ENCODE results near the gene IGSF9B. TPM values are rescaled to one million over a fixed set of nuclear protein-coding genes. Genes with fewer than 3 reads are reported as not detected.

The IGSF9B gene
- total and polyA plus RNA-seq, 5 experiments from 2014 or later: 0.35 to 16.1 (median 2.2) TPM

- no peaks in the 10 kb centered on the region for H3K36me3 Mint-ChIP-seq
- ATAC-seq: no peak
- peaks cover 0 to 4% (median 0%) of the 10 kb centered on the region in 5 donors for H3K27me3 Mint-ChIP-seq
- H3K9me3 Mint-ChIP-seq: no peaks in the 10 kb centered on the region
- H3K27ac Mint-ChIP-seq: no peak overlapping the region
- no peak for DNase-seq
- peaks cover 9 to 32% (median 19%) of the 10 kb centered on the region in 4 donors for H3K4me1 Mint-ChIP-seq
- no peak overlapping the region for H3K4me3 Mint-ChIP-seq
- POLR2A ChIA-PET: no interaction called here
These were observed 36.3 kb upstream of the IGSF9B start for GRCh38 chr11:133993107-133993506.

GRCh38 chr11:133992121-133992520 is 35.4 kb upstream of the IGSF9B start:
- POLR2A ChIA-PET: no interaction called here
- Mint-ChIP-seq H3K27ac (peak overlapping the region in 1 of 10 donors; percentile 13), H3K4me3 (no peak overlapping the region), H3K9me3 (peaks cover 0 to 1% (median 0%) of the 10 kb centered on the region in 9 donors), H3K4me1 (peaks cover 9 to 32% (median 19%) of the 10 kb centered on the region in 4 donors), H3K27me3 (peaks cover 0 to 4% (median 0%) of the 10 kb centered on the region in 5 donors), H3K36me3 (no peaks in the 10 kb centered on the region)
- DNase-seq (no peak), ATAC-seq (no peak)

- Mint-ChIP-seq H3K27me3 (peaks cover 0 to 3% (median 0%) of the 10 kb centered on the region in 5 donors), H3K4me3 (peak overlapping the region in 3 of 10 donors; percentile 5 to 31 (median 18)), H3K36me3 (no peaks in the 10 kb centered on the region), H3K4me1 (peaks cover 11 to 32% (median 19%) of the 10 kb centered on the region in 4 donors), H3K27ac (peak overlapping the region in 5 of 10 donors; percentile 53 to 86 (median 65)), H3K9me3 (peaks cover 0 to 1% (median 0%) of the 10 kb centered on the region in 9 donors)
- DNase-seq (peak in 1 of 10 donors; percentile 21), ATAC-seq (peak in 1 of 2 donors; percentile 53)
- POLR2A ChIA-PET: interaction anchor here (1.2 kb wide), 1 partner anchor 37 kb away, joined by 4 read pairs; no protein-coding TSS in a partner anchor
These were observed 34.3 kb upstream of the IGSF9B start for GRCh38 chr11:133991101-133991500.

GRCh38 chr11:133990501-133990900 is 33.7 kb upstream of the IGSF9B start:
- peaks cover 0 to 1% (median 0%) of the 10 kb centered on the region in 9 donors for H3K9me3 Mint-ChIP-seq
- H3K36me3 Mint-ChIP-seq: no peaks in the 10 kb centered on the region
- peaks cover 12 to 32% (median 19%) of the 10 kb centered on the region in 4 donors for H3K4me1 Mint-ChIP-seq
- no peak for DNase-seq
- peak overlapping the region in 4 of 10 donors; percentile 5 to 50 (median 20) for H3K4me3 Mint-ChIP-seq
- POLR2A ChIA-PET: interaction anchor here (1.2 kb wide), 1 partner anchor 37 kb away, joined by 4 read pairs; no protein-coding TSS in a partner anchor
- no peak for ATAC-seq
- peak overlapping the region in 5 of 10 donors; percentile 53 to 86 (median 66) for H3K27ac Mint-ChIP-seq
- peaks cover 0 to 3% (median 0%) of the 10 kb centered on the region in 5 donors for H3K27me3 Mint-ChIP-seq

GRCh38 chr11:133988686-133989410 is 32.1 kb upstream of the IGSF9B start:
- Mint-ChIP-seq H3K36me3 (no peaks in the 10 kb centered on the region), H3K4me1 (peaks cover 7 to 26% (median 16%) of the 10 kb centered on the region in 4 donors), H3K9me3 (peaks cover 0 to 1% (median 0%) of the 10 kb centered on the region in 9 donors), H3K27ac (peak overlapping the region in 4 of 10 donors; percentile 0 to 61 (median 28)), H3K4me3 (no peak overlapping the region), H3K27me3 (peaks cover 0 to 3% (median 0%) of the 10 kb centered on the region in 5 donors)
- DNase-seq (no peak), ATAC-seq (no peak)
- POLR2A ChIA-PET: no interaction called here

GRCh38 chr11:133987171-133987570 is 30.4 kb upstream of the IGSF9B start:
- POLR2A ChIA-PET: no interaction called here
- Mint-ChIP-seq H3K4me3 (no peak overlapping the region), H3K27me3 (peaks cover 0 to 3% (median 0%) of the 10 kb centered on the region in 5 donors), H3K4me1 (peaks cover 9 to 26% (median 16%) of the 10 kb centered on the region in 4 donors), H3K9me3 (peaks cover 0 to 1% (median 0%) of the 10 kb centered on the region in 9 donors), H3K27ac (no peak overlapping the region), H3K36me3 (no peaks in the 10 kb centered on the region)
- ATAC-seq (no peak), DNase-seq (no peak)

GRCh38 chr11:133985981-133986944 is 29.5 kb upstream of the IGSF9B start:
- Mint-ChIP-seq H3K4me3 (no peak overlapping the region), H3K27ac (peak overlapping the region in 3 of 10 donors; percentile 13 to 71 (median 41)), H3K36me3 (no peaks in the 10 kb centered on the region), H3K9me3 (peaks cover 0 to 1% (median 0%) of the 10 kb centered on the region in 9 donors), H3K27me3 (peaks cover 0 to 3% (median 0%) of the 10 kb centered on the region in 5 donors), H3K4me1 (peaks cover 9 to 21% (median 10%) of the 10 kb centered on the region in 4 donors)
- ATAC-seq: no peak
- POLR2A ChIA-PET: no interaction called here
- no peak for DNase-seq

GRCh38 chr11:133984828-133985227 is 28.1 kb upstream of the IGSF9B start:
- Mint-ChIP-seq H3K4me3 (no peak overlapping the region), H3K4me1 (peaks cover 0 to 6% (median 4%) of the 10 kb centered on the region in 4 donors), H3K27ac (no peak overlapping the region), H3K36me3 (no peaks in the 10 kb centered on the region), H3K9me3 (peaks cover 0 to 1% (median 0%) of the 10 kb centered on the region in 9 donors), H3K27me3 (peaks cover 0 to 2% (median 0%) of the 10 kb centered on the region in 5 donors)
- DNase-seq: no peak
- ATAC-seq: no peak
- POLR2A ChIA-PET: no interaction called here

- Mint-ChIP-seq H3K27me3 (peaks cover 0 to 2% (median 0%) of the 10 kb centered on the region in 5 donors), H3K4me3 (no peak overlapping the region), H3K4me1 (peaks cover 0 to 5% (median 0%) of the 10 kb centered on the region in 4 donors), H3K36me3 (no peaks in the 10 kb centered on the region), H3K9me3 (peaks cover 0 to 1% (median 0%) of the 10 kb centered on the region in 9 donors), H3K27ac (peak overlapping the region in 1 of 10 donors; percentile 47)
- ATAC-seq: no peak
- no peak for DNase-seq
- POLR2A ChIA-PET: no interaction called here
These were observed 27.0 kb upstream of the IGSF9B start for GRCh38 chr11:133983660-133984316.

GRCh38 chr11:133982876-133983275 is 26.1 kb upstream of the IGSF9B start:
- DNase-seq (no peak), ATAC-seq (no peak)
- POLR2A ChIA-PET: no interaction called here
- H3K27me3 Mint-ChIP-seq: peaks cover 0 to 2% (median 0%) of the 10 kb centered on the region in 5 donors
- H3K9me3 Mint-ChIP-seq: peaks cover 0 to under 1% (median 0%) of the 10 kb centered on the region in 9 donors
- H3K4me1 Mint-ChIP-seq: peaks cover 0 to 5% (median 1%) of the 10 kb centered on the region in 4 donors
- no peak overlapping the region for H3K4me3 Mint-ChIP-seq
- no peaks in the 10 kb centered on the region for H3K36me3 Mint-ChIP-seq
- no peak overlapping the region for H3K27ac Mint-ChIP-seq

- Mint-ChIP-seq H3K36me3 (no peaks in the 10 kb centered on the region), H3K27ac (peak overlapping the region in 1 of 10 donors; percentile 41), H3K27me3 (peaks cover 0 to 2% (median 0%) of the 10 kb centered on the region in 5 donors), H3K4me3 (no peak overlapping the region), H3K9me3 (no peaks in the 10 kb centered on the region), H3K4me1 (peaks cover 0 to 7% (median 3%) of the 10 kb centered on the region in 4 donors)
- POLR2A ChIA-PET: interaction anchor here (0.9 kb wide), 1 partner anchor 12 kb away, joined by 3 read pairs; no protein-coding TSS in a partner anchor
- ATAC-seq (no peak), DNase-seq (no peak)
These were observed 25.4 kb upstream of the IGSF9B start for GRCh38 chr11:133982151-133982550.

- H3K27ac Mint-ChIP-seq: no peak overlapping the region
- H3K9me3 Mint-ChIP-seq: no peaks in the 10 kb centered on the region
- peaks cover 0 to 7% (median 2%) of the 10 kb centered on the region in 4 donors for H3K4me1 Mint-ChIP-seq
- peaks cover 0 to 2% (median 0%) of the 10 kb centered on the region in 5 donors for H3K27me3 Mint-ChIP-seq
- DNase-seq: no peak
- ATAC-seq: no peak
- POLR2A ChIA-PET: no interaction called here
- no peak overlapping the region for H3K4me3 Mint-ChIP-seq
- H3K36me3 Mint-ChIP-seq: no peaks in the 10 kb centered on the region
These were observed 24.4 kb upstream of the IGSF9B start for GRCh38 chr11:133981156-133981555.

All from naive thymus-derived CD8-positive, alpha-beta T cell (primary cell).